ENCODE measurements around the gene SPON2.

SPON2 gene

DNA sequence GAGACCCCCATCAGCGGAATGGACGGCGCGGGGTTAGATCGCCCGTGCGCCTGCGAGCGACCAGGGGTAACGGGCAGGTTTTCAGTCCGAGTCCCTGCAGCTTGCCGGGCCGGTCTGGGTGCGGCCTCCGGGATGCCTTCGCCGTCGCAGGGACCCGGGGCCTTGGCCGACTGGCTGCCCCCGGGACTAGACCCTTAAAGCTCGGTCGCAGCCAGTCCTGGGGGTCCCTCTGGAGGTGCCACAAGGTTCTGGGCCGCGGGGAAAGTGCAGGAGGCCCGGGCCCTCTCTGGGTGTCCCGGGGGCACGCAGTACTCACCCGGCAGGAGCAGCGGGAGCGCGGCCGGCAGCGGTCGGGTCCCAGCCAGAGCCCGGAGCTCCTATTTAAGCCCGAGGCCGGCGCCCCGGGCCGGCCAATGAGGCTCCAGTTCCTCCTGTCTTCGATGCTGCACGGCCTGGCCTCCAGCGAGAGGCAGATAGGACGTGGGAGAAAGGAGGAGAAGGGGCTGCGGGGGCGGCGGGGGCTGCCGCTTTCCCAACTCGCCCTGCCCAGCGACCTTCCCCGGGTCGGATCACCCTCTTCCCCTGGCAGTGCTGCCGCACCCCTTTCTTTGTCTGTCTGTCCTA, at the start of gene SPON2:
Gene SPON2, minus strand, starts transcription at position 356 of the 624 bp plus-strand sequence.
- DNase-seq = no peak

DNA sequence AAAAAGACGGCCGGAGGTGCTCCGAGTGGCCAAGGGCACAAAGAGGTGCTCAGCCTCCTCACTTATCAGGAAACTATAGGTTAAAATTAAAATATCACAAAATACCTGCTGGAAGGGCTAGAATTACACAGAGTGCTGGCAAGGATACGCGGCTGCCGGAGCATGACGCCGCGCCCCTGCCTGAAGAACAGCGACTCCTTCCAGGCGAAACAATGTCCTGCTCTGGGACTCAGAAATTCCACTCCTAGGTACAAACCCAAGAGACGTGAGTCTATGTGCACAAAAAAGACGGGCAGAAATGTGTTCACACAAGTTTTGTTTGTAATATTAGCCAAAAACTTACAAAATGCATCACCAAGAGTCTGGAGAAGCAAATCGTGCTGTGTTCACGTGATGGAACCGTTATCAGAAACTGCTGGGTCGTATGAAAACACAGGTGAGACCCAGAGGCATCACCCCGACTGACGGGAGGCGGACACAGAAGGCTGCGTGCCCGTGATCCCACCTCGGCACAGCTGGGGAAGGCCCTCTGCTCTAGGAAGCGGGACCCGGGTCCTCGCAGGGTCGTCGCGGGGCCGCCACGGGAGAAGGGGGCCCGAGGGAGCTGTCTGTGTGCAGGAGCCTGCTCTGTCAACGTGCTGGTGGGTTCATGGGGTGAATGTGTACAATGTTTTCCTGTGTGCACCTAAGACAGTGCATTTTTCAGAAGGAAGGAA, 48.9 kb upstream of the SPON2 start:
- DNase-seq = no peak

DNA sequence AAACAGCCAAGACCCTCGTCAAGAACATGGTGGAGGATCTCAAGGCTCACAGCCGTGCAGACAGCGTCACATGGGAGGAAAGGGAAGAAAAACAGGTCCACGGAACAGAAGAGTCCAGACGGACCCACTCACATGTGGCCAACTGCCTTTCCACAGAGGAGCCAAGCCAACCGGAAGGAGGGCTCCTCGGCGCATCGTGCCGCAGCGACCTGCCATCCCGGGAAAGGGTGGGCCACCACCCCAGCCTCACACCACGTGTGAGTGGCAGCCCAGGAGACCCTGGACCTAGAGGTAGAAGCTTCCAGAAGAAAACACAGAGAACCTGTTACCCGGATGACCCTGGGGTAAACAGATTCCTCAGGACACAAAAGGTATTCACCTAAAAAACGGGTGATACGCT, 48.2 kb upstream of the SPON2 start:
- no peak for DNase-seq

DNA sequence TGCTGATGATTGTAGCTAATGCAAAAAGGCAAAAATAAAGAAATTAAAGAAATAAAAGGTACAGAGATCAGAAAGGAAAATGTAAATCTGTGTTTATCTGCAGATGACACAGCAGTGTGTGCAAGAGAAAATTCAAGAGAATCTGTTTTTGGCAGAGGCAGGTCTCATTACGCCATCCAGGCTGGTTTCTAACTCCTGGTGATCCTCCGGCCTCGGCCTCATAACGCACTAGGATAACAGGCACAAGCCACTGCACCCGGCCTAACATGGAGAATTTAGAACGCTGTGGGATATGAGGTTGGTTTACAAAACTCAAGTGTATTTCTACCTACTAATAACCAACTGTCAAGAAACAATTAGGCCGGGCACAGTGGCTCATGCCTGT, 47.2 kb upstream of the SPON2 start:
- DNase-seq = no peak

DNA sequence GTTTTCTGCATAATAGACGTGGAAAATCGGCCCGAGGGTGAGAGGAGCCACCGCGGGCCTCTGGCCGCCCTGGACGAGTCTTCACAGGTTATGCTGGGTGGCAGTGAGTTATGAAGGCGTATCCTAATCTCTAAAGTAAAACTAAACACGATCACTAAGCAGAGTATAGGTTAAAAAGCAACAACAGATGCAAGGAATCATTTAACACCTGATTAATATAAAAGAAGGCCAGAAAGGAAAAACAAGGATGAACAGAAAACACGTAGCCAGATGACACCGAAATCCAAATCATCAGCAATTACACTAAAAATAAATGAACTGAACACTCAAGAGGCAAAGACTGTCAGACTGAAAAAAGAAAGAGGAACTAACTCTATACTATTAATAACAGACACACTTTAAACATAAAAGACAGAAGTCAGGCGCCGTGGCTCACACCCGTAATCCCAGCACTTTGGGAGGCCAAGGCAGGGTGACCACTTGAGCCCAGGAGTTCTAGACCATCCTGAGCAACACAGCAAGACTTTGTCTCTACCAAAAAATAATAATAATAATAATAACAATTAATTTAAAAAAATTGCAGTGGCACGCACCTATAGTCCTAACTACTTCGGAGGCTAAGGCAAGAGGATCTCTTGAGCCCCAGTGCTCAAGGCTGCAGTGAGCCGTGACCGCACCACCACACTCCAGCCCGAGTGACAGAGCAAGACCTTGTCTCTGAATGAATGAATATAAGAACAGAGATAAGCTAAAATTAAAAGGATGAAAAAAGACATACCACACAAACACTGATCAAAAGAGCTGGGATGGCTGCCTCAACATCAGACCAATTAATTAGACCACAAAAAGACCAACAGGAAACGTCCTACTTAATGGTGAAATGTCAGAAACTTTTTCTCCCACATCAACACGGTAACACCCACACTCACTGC, 46.5 kb upstream of the SPON2 start:
- DNase-seq = no peak

DNA sequence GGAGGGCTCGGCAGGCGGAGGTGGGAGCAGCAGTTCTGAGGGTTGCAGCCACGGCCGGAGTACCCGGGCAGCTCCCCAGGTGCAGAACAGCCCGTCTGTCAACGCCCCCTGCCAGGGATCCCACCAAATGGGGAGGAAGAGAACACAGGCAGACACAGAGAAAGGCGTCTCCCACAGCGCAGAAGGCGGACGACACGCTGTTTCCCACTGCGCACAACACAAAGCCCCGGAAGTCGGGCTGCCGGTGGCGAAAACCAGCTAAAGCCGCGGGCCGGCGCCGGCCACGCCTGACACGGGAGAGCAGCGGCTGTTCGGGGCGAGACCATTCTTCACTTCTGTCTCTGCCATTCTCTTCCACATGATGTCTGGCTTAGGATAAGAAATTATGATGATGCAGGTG, 45.0 kb upstream of the SPON2 start:
- DNase-seq = no peak

DNA sequence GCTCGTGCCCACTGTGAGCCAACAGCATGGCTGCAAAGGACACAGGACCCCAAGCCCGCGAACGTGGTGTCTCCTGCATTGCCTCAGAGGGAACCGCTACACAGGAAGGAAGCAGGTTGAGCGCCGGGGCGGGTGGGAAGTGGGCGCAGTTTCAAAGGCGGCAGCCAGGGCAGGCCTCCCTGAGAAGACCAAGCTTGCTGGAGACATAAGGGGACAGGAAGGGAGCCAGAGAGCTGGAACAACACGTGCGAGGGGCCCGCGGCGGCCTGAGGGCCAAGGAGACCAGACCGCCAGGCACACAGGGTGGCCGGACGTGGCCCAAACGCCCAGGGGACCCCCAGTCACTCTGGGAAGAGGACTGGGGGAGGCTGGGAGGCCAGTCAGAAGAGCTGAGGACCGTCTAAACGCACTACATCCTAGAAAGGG, 44.5 kb upstream of the SPON2 start:
- DNase-seq = no peak

DNA sequence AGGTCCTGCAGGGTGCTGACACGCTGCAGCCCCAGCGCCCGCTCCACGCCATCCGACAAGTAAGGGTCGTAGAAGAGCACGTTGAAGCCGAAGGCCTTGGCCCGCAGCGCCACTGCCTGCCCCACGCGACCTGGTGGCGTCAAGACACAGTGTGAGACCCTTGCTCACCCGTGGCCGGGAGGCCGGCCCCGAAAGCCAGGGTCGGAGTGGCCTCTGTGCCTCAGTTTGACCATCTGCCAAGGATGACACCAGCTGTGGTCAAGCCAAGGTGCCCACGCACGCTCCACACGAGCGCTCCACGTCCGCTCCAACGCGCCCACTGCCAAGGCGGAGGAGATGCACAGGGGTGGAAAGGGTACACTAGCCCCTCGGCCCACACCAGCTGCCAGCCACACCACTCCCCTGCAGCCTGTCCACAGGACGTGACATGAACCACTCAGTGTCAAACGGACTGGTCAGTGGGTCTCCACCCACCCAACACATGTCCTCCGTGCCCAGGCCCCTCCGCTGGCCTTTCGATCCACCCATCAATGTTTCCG, 43.8 kb upstream of the SPON2 start:
- no peak for DNase-seq

DNA sequence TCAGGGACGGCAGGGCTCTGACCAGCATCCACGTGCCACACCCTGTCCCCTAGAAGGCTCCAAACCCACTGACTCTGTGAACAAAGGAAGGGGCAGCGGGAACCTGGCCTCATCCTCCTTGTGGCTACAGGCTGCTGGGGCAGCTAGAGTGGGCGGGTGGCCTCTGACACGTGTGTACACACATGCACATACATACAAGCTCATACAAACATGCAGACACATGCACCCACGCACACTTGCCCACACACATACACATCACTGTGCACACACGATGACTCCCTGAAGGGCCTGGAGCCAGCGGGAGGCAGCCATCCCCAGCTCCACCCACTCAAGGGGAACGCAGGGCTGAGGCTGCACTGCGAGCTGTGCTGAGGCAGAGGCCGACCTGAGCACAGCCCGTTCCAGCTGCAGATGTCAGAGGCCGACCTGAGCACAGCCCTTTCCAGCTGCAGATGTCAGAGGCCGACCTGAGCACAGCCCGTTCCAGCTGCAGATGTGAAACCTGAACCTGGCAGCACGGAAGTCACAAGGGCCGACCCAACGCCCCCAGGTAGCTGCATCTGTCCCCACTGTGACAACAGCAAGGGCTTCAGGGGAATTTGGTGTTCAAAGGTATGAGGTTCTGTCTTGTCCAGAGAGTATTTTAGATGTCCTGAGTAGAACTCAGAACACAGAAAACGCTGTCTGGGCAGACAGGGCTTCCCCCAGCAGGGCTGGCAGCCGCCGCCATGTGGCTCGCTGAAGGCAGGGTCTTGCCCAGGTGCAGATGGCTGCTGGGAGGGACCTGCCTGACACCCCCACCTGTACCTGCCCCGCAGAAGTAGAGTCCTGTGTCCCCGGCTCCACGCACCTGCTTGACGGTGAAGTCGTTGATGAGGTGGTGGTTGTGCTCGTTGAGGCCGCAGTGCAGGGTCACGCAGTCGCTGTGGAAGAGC, 43.0 kb upstream of the SPON2 start:
- no peak for DNase-seq

DNA sequence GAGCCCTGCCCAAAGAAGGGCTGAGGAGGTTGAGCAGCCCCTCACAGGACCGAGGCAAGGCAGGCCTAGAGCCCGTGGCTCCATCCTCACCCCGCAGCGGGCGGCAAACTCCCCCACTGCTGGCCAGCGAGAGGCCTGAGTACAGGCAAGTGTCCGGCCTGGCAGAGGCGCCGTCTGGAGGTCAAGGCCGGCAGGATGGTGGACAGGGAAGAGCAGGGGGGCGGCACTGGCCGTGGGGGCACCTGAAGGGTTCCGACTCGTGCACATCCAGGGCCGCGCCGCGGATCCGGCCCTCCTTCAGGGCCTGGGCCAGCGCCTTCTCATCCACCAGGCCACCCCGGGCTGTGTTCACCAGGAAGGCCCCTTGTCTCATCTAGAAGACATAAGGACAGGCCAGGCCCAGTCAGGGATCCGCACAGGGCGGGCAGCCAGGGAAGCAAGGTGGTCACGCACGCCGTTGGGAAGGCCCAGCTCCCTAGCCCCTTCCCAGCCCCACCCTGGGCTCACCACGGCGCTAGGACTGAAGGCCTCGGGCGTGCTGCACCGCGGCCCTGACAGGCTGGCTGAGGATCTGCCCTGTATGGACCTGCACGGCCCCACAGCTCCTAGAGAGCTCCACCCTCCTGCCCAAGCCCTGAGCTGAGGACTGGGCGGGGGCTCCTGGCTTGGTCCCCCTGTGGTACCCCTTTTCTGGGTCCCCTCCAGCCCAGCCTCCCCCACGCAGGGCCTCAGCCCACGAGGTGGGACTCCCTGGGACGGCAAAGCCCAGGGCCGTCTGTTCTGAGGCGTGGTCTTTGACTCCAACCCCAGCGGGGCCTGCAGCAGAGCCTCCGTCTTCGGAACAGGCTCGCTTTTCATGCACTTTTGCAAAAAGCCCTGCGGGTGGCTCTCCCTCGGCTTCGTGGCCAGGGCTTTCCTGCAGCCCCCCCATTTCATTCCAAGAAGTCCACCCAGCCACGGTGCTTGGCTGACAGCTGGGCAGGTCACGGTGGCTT, 42.0 kb upstream of the SPON2 start:
- no peak for DNase-seq

DNA sequence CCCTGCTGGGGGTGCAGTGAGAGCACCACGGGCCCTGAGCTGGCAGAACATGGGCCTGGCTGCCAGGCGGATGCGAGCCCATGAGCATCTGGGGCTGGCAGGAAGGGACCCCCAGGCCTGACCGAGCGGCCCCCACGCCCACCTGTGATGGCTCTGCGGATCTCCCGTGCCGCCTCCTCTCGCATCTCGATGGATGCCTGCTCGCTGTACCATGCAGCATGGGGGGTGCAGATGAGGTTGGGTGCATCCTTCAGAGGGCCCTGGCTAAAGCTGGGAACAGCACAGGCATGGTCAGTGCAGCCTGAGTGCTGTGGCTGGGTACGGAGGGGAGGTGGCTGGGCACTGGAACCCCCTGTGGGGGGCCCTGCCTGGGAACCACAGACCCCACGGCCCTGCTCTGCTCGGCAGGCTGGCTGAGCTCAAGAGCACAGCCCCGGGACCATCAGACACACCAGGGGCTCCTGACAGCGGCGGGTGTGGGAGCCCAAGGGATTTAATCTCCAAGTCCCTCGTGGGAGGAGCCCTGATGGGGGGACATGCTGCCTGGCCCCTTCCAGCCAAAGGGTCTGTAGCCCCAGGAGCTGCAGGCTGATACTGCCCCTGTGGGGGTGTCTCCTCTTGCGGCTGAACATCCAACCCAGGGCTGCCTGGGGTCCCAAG, 41.1 kb upstream of the SPON2 start:
- DNase-seq = no peak

DNA sequence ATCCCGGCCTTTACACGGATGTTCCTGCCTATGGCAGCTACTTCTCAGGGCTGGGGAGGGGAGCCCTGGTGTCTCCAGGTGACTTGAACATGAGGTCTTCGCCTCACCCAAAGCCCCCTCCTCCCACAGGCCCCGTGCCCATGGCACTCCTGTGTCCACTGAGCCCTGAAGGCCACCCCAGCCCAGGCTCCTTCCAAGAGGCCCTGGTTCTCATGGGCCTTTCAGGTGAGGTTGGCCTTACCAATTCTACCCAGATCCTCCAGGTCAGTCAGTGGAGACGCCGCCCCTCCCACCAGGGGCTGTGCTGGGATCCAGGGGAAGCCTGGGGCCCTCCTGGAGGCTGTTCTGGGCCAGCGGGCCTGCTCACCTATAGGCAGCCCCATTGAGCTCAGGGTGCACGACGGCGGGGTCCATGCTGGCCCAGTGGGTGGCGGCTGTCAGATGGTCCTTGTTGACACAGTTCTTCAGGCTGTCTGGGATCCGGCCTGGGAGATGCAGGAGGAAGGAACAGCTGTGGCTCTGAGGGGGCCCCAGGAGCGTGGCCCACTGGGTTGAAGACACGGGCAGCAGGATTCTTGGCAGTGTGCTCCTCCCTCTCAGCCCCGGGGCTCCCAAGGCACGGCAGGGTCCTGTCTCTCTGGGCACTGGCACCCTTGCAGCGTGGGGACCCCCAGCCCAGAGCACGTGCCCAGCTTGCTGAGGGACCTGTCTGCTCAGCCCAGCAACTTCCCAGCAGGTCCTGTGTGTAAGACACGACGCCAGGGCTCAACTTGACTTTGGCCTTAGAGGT, 40.4 kb upstream of the SPON2 start:
- no peak for DNase-seq

DNA sequence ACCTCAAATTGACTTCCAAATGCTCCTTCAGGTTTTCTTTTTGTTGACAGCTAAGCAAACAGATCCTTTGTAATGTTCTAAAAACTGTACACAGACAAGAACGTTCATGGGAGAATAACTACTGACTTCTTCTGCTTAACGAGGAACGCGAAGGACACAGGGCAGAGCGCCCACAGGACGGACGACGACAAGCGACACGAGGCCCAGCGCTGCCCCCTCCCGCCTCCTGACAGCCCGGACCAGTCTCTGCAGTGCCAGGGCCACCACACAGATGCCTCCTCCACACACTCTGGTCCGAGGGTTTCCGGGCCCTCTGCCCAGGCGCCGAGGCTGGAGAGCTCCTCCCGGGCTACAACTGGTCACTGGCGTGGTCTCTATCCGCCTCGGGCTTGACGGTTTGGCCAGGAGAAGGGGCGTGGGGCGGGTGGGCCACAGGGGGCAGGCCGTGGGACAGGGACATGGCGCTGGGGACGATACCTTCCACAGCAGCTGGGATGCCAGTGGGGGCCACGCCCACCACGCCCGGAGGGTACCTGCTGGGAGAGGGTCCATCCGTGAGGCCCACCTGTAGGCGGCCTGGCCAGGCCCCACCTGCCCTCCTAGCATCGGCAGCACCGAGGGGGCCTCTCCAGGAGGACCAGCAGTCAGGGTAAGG, 39.6 kb upstream of the SPON2 start:
- no peak for DNase-seq

DNA sequence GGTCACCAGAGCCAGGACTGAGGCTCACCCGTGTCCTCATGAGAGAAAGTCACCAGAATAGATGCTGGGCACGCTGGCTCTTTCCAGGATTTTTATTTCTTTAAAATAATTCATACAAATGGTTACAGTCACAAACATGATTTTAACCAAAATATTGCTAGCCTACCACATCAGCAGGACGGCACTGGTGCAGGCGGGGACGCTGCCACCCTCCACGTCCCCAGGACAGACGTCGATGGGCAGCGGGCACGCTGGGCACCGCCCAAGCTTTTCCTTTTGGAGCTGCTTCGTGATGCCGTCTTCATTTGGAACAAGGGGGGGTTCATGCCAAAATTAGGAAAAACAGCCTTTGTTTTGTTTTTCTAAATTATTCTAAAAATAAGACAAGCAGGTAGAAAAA, 39.0 kb upstream of the SPON2 start:
- no peak for DNase-seq

DNA sequence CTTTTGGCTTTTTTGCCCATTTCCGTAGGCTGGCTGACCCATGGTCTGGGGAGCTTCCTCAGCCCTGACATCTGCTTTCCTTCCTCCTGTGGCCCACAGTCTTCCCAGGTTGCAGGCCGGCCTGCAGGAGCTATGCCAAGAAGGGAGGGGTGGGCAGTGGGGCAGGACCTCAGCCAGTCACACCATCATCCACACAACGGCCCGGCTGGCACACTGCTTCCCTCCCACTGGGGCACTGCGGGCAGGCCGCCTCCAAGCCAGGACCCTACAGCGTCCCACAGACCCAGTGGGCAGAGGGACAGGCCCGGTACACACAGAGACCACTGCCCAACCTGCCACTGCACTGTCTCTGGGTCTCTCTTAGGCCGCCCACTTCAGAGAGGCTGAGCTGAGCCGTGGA, 38.6 kb upstream of the SPON2 start:
- no peak for DNase-seq

DNA sequence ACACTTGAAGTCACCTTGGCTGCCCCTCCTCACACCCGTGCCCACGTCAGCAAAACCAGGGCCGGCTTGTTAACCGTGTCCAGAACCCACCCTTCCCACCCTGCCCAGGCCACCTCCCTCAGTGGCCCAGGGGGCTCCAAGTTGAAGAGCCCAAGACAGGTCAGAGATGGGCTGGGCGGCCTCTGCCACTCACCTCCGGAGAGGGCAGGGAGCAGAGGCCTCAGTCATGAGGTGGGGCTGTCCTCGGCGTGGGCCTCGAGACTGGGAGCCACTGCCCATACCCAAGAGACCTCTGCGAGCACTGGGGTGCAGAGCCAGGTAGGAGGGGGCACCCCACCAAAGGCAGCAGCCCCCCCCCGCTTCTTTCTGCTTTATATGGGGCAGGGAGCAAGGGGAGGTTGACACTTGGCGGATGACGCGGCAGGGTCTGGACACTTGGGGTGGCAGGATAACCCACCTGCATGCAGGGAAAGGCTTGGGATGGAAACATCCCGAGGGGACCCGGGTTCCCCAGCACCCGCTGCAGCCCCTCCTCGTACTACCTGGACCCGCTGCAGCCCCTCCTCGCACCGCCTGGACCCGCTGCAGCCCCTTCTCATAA, 38.0 kb upstream of the SPON2 start:
- DNase-seq = no peak

DNA sequence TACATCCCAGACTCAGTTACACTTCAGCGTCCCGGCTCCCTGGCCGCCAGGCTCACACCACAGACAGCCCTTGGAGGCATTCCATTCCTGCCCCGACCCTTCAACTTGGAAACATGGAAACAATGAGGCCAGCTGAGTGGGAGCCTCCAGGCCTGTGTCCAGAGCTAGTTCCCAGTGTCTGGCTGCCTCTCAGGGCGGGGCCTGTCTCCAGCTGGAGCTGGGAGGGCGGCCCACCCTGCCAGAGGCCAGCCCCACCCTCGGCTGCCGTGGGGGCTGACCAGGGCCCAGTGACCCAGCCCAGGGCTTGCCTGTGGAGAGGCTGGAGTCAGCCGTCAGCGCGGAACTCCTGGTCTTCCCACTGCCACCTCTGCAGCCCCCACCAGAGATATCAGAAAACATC, 37.4 kb upstream of the SPON2 start:
- DNase-seq = no peak

DNA sequence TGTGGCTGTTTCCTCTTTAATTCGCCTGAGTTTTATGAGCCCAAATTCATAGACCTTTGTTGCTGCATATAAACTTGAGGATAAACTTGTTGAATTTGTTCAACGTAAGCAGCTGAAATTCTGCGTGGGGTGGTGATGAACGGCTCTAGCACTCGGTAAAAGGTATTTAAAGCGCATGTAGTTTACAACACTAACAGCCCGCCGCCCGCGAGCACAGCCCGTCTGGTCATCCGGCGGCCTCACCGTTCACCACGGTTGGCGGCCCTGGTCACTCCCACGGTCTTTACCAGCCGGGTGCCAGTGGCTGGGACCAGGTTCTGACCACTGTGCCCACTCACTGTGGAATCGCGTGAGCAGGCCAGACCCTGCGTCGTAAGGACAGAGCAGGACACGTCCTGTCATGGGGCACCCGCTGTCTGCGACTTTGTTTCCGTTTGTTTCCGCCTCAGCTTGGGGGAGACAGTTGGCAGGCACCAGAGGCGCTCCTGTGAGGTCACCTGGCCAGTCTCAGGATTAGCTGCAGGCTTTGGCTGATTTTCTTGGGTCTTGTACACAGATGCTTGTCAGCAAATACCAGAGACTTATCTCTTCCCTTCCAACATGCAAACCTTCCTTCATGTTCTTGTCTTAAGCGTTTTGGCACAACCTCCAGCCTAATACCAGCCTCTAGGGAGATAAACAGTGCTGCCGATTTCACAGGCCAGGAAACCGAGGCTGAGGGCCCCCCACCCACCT, 36.8 kb upstream of the SPON2 start:
- no peak for DNase-seq

Measured in NCI-H2171 treated with DMSO at 0.1 percent for 48 hours (cell line).